Ovary (tissue), 9 donors: ENCODE measurements around the gene MBNL2. TPM values are rescaled to one million over a fixed set of nuclear protein-coding genes. Genes with fewer than 3 reads are reported as not detected.

Experiments
- DNase-seq, 5 donors: peaks; one replicate each; pipeline ENCODE4 v3.0.0-alpha.2; 2019 to 2020
- H3K27ac ChIP-seq, 2 donors: fragments of 200-600 bp; one replicate each; pipeline versions ENCODE4 v1.5.1 to v1.8.0; 2019 to 2022
- H3K27me3 ChIP-seq: fragments of 200-600 bp; one replicate; pipeline ENCODE4 v1.8.0; 2022
- H3K36me3 ChIP-seq: fragments of 200-600 bp; sonication (generic); one replicate; pipeline ENCODE4 v1.5.1; 2019
- H3K4me1 ChIP-seq: one replicate; pipeline ENCODE4 v1.8.1; 2013; ENCODE audit warnings: mild to moderate bottlenecking, moderate library complexity; ENCODE audit not compliant: insufficient read depth
- H3K4me3 ChIP-seq: fragments of 200-600 bp; sonication (generic); one replicate; pipeline ENCODE4 v1.5.1; 2017
- H3K9me3 ChIP-seq, 2 donors: fragments of 200-600 bp in 1 of 2; sonication (generic) in 1 of 2; one replicate each; pipeline versions ENCODE4 v1.5.1 to v1.8.1; 2013 to 2019; ENCODE audit warnings: mild to moderate bottlenecking in 1 of 2, moderate library complexity in 1 of 2
- CTCF ChIP-seq, 3 donors: fragments of 450-650 bp in 2 of 3; fragments of 200-600 bp in 1 of 3; IDR thresholded peaks; one replicate each; pipeline versions ENCODE4 v1.5.1 to v1.8.0; 2016 to 2022; ENCODE audit warnings: antibody characterized with exemption in 3 of 3, mild to moderate bottlenecking in 1 of 3
- EP300 ChIP-seq: sonication (generic); formaldehyde crosslinking; IDR thresholded peaks from one replicate; pipeline ENCODE4 v1.6.1; 2017; ENCODE audit warnings: antibody characterized with exemption
- POLR2A ChIP-seq: fragments of 450-650 bp; IDR thresholded peaks from one replicate; pipeline ENCODE4 v1.6.1; 2017; ENCODE audit warnings: antibody characterized with exemption, mild to moderate bottlenecking, moderate library complexity
- WGBS, 3 donors: extraction: QIAGEN DNeasy Blood & Tissue Kit in 1 of 3; methylation state at CpG; one replicate each; pipeline versions ENCODE4 v1.1.5 to v1.1.7; 2013 to 2017; 5-methylcytosine and 5-hydroxymethylcytosine counted together
- intact Hi-C, 4 donors: fragments of 100-400 bp; cut with DNase I; formaldehyde crosslinking; loops; one replicate each; pipeline versions ENCODE4 v1.11.0 to v1.15.1; 2022 to 2023
- polyA plus RNA-seq, 2 donors: library from polyadenylated mRNA; stranded (reverse); fragments of 200-250 nt in 1 of 2; fragments of 350-450 nt in 1 of 2; fragmentation: Illumina TruSeq in 1 of 2; extraction: RNeasy Lipid Tissue Mini Kit (QIAGEN cat#74804) in 1 of 2; gene quantifications; one replicate each; pipeline ENCODE4 v1.2.3, GENCODE V29; 2013 to 2014
- total RNA-seq, 7 donors: library from RNA; depleted of rRNA in 2 of 7; stranded (reverse); fragments of >200 nt in 2 of 7; fragmentation: NEBNext Ultra II Directional in 3 of 7; extraction: Animal tissue kit (Norgen Biotek cat#: 25700) in 3 of 7; gene quantifications; one replicate each; pipeline versions ENCODE4 v1.1.0 to v1.2.4, GENCODE V29; 2016 to 2023
- donor health status: DM: no; HTN: no; CAD: no; lungs with moderate emphysema.
- donor health status: DM: no; HTN: no; CAD: no.
- donor health status: Bipolar disorder and iron deficiency.
- donor health status: DM: yes; HTN: yes; CAD: no.
- donor health status: DM: no; HTN: no; CAD: no.
- donor health status: DM: yes; HTN: yes; CAD: no.

MBNL2 gene
- total and polyA plus RNA-seq, 9 donors, result 43.7 to 110 (median 92.1) TPM

- Histone ChIP-seq H3K9me3 (no peaks in the 10 kb centered on the region), H3K27me3 (no peaks in the 10 kb centered on the region), H3K4me1 (peaks cover 15% of the 10 kb centered on the region), H3K4me3 (no peak overlapping the region), H3K27ac (no peak overlapping the region), H3K36me3 (no peaks in the 10 kb centered on the region)
- WGBS, 3 donors, result 61 to 70% (median 70%) methylated on average over 7 of the region's 7 CpGs
- TF ChIP-seq POLR2A (no peak), EP300 (no peak), CTCF (IDR thresholded peaks at IDR 0.05) (no peak)
- no peak for DNase-seq
- intact Hi-C loops, result no loop called here
Observed at GRCh38 chr13:97307118-97307881, 85.2 kb downstream of the MBNL2 start.

GRCh38 chr13:97307882-97308624, 85.9 kb downstream of the MBNL2 start:
- WGBS, 3 donors, result 29 to 38% (median 36%) methylated on average over 3 of the region's 3 CpGs
- peaks cover 12% of the 10 kb centered on the region for H3K4me1 ChIP-seq
- H3K27ac ChIP-seq, result no peak overlapping the region
- no peak overlapping the region for H3K4me3 ChIP-seq
- intact Hi-C loops, result no loop called here
- no peak for TF ChIP-seq CTCF (IDR thresholded peaks at IDR 0.05)
- no peak for TF ChIP-seq EP300
- H3K27me3 ChIP-seq, result no peaks in the 10 kb centered on the region
- H3K9me3 ChIP-seq, result no peaks in the 10 kb centered on the region
- H3K36me3 ChIP-seq, result no peaks in the 10 kb centered on the region
- no peak for DNase-seq

- intact Hi-C loops, result no loop called here
- Histone ChIP-seq H3K27me3 (no peaks in the 10 kb centered on the region), H3K36me3 (no peaks in the 10 kb centered on the region), H3K9me3 (no peaks in the 10 kb centered on the region), H3K4me1 (peaks cover 14% of the 10 kb centered on the region), H3K27ac (no peak overlapping the region), H3K4me3 (no peak overlapping the region)
- 69 to 80% (median 72%) methylated on average over 5 of the region's 5 CpGs for WGBS, 3 donors
- TF ChIP-seq EP300 (no peak), POLR2A (no peak), CTCF (IDR thresholded peaks at IDR 0.05) (no peak)
- no peak for DNase-seq
Observed at GRCh38 chr13:97308735-97309429, 86.7 kb downstream of the MBNL2 start.

GRCh38 chr13:97310809-97311436, 88.8 kb downstream of the MBNL2 start:
- Histone ChIP-seq H3K9me3 (no peaks in the 10 kb centered on the region), H3K27ac (no peak overlapping the region), H3K4me1 (peaks cover 22% of the 10 kb centered on the region), H3K4me3 (no peak overlapping the region), H3K36me3 (no peaks in the 10 kb centered on the region), H3K27me3 (no peaks in the 10 kb centered on the region)
- no peak for DNase-seq
- no peak for TF ChIP-seq POLR2A
- no peak for TF ChIP-seq EP300
- TF ChIP-seq CTCF (IDR thresholded peaks at IDR 0.05), result no peak
- WGBS, 3 donors, result 88 to 91% (median 91%) methylated on average over 6 of the region's 6 CpGs
- intact Hi-C loops, result no loop called here
